GM12878 (cell line): ENCODE data around the gene WNT5B. TPM values are rescaled to one million over a fixed set of nuclear protein-coding genes. Genes with fewer than 3 reads are reported as not detected.

Experiments used
- BACH1 ChIP-seq: fragments of 450-650 bp; IDR thresholded peaks from 2 replicates; pipeline ENCODE4 v1.6.1; 2017; ENCODE audit warnings: mild to moderate bottlenecking, borderline replicate concordance
- BMI1 ChIP-seq: fragments of 450-650 bp; IDR thresholded peaks from 2 replicates; pipeline ENCODE4 v1.6.1; 2016; ENCODE audit warnings: mild to moderate bottlenecking, moderate library complexity, borderline replicate concordance
- CBFB ChIP-seq: IDR thresholded peaks from 2 replicates; pipeline ENCODE4 v1.6.1; 2016; ENCODE audit warnings: antibody characterized with exemption, low read depth
- CBX5 ChIP-seq: sonication (generic); IDR thresholded peaks from 2 replicates; pipeline ENCODE4 v1.6.1; 2016; ENCODE audit warnings: low read depth, moderate library complexity, mild to moderate bottlenecking, inconsistent platforms
- CHD1 ChIP-seq: IDR thresholded peaks from 2 replicates; pipeline ENCODE4 v1.6.1; 2012; ENCODE audit warnings: low read depth, low read length, improper control_type of control experiment
- CHD2 ChIP-seq: IDR thresholded peaks from 2 replicates; pipeline ENCODE4 v1.6.1; 2011; ENCODE audit warnings: low read depth, low read length, improper control_type of control experiment, borderline replicate concordance
- CREB1 ChIP-seq: IDR thresholded peaks from 2 replicates; pipeline ENCODE4 v1.6.1; 2012; ENCODE audit warnings: low read depth, mild to moderate bottlenecking, inconsistent platforms
- CREM ChIP-seq: IDR thresholded peaks from 2 replicates; pipeline ENCODE4 v1.6.1; 2014; ENCODE audit warnings: antibody characterized with exemption, low read depth
- EED ChIP-seq: sonication (generic); IDR thresholded peaks from 2 replicates; pipeline ENCODE4 v1.6.1; 2016; ENCODE audit warnings: antibody characterized with exemption, low read depth
- FOXK2 ChIP-seq: fragments of 450-650 bp; IDR thresholded peaks from 2 replicates; pipeline ENCODE4 v1.6.1; 2017; ENCODE audit warnings: mild to moderate bottlenecking, moderate library complexity
- FOXM1 ChIP-seq: IDR thresholded peaks from 2 replicates; pipeline ENCODE4 v1.6.1; 2012; ENCODE audit warnings: low read depth, mild to moderate bottlenecking, inconsistent platforms, low read length, moderate library complexity
- GATAD2B ChIP-seq: fragments of 450-650 bp; conservative IDR thresholded peaks from 2 replicates; pipeline ENCODE4 v1.6.1; 2017; ENCODE audit warnings: low read depth, mild to moderate bottlenecking, moderate library complexity
- IKZF1 ChIP-seq: fragments of 450-650 bp; conservative IDR thresholded peaks from 2 replicates; pipeline ENCODE4 v1.6.1; 2017; ENCODE audit warnings: antibody characterized with exemption, mild to moderate bottlenecking
- KAT2A ChIP-seq: conservative IDR thresholded peaks from 2 replicates; pipeline ENCODE4 v1.6.1; 2011; ENCODE audit warnings: low read depth, low read length; ENCODE audit not compliant: control insufficient read depth
- LARP7 ChIP-seq: fragments of 450-650 bp; IDR thresholded peaks from 2 replicates; pipeline ENCODE4 v1.6.1; 2017; ENCODE audit warnings: mild to moderate bottlenecking
- MTA3 ChIP-seq: IDR thresholded peaks from 2 replicates; pipeline ENCODE4 v1.6.1; 2012; ENCODE audit warnings: low read length, inconsistent platforms, borderline replicate concordance
- NFIC ChIP-seq: IDR thresholded peaks from 2 replicates; pipeline ENCODE4 v1.6.1; 2012; ENCODE audit warnings: low read depth, mild to moderate bottlenecking, inconsistent platforms, low read length, moderate library complexity
- NFXL1 ChIP-seq: fragments of 450-650 bp; IDR thresholded peaks from 2 replicates; pipeline ENCODE4 v1.6.1; 2017; ENCODE audit warnings: antibody characterized with exemption, mild to moderate bottlenecking, borderline replicate concordance
- PAX5 ChIP-seq: IDR thresholded peaks from 2 replicates; pipeline ENCODE4 v1.6.1; 2011; ENCODE audit warnings: low read depth, low read length, borderline replicate concordance
- PBX3 ChIP-seq: IDR thresholded peaks from 2 replicates; pipeline ENCODE4 v1.6.1; 2011; ENCODE audit warnings: mild to moderate bottlenecking, low read depth, low read length, moderate library complexity; ENCODE audit not compliant: insufficient replicate concordance
- SKIL ChIP-seq: fragments of 450-650 bp; IDR thresholded peaks from 2 replicates; pipeline ENCODE4 v1.6.1; 2017; ENCODE audit warnings: mild to moderate bottlenecking, low read depth, inconsistent platforms; ENCODE audit not compliant: poor library complexity, severe bottlenecking
- SREBF1 ChIP-seq: IDR thresholded peaks from 2 replicates; pipeline ENCODE4 v1.6.1; 2012; ENCODE audit warnings: mild to moderate bottlenecking, low read length
- TAF1 ChIP-seq: IDR thresholded peaks from 2 replicates; pipeline ENCODE4 v1.6.1; 2011; ENCODE audit warnings: mild to moderate bottlenecking, low read depth, low read length, borderline replicate concordance
- TBL1XR1 ChIP-seq: IDR thresholded peaks from 2 replicates; pipeline ENCODE4 v1.6.1; 2012; ENCODE audit warnings: low read depth, low read length, improper control_type of control experiment
- ZNF24 ChIP-seq: fragments of 450-650 bp; IDR thresholded peaks from 2 replicates; pipeline ENCODE4 v1.6.1; 2017; ENCODE audit warnings: antibody characterized with exemption, mild to moderate bottlenecking
- ZNF592 ChIP-seq: fragments of 450-650 bp; IDR thresholded peaks from 2 replicates; pipeline ENCODE4 v1.6.1; 2017; ENCODE audit warnings: mild to moderate bottlenecking, moderate library complexity
- ZZZ3 ChIP-seq: IDR thresholded peaks from 2 replicates; pipeline ENCODE4 v1.6.1; 2011; ENCODE audit warnings: low read depth; ENCODE audit not compliant: control insufficient read depth, insufficient read length
- polyA plus RNA-seq, 11 experiments: library from polyadenylated mRNA; depleted of rRNA in 4 of 11; unstranded in 6 of 11; stranded (reverse) in 5 of 11; fragments of >200 nt; fragmentation: Nextera tagmentation in 4 of 11; fragmentation: Illumina TruSeq in 1 of 11; extraction: Ambion mirVana in 4 of 11; extraction: Trizol in 1 of 11; gene quantifications; 1 replicate in 1 of 11; 2 replicates in 10 of 11; pipeline versions ENCODE4 v1.2.1 to v1.2.3, GENCODE V29; 2011 to 2016; ENCODE audit warnings: inconsistent platforms in 2 of 11, missing spikeins in 2 of 11, low read depth in 1 of 11
- total RNA-seq, 4 experiments: library from RNA; depleted of rRNA in 3 of 4; stranded (reverse); fragments of >200 nt in 3 of 4; fragmentation: Illumina TruSeq in 1 of 4; extraction: Trizol in 1 of 4; gene quantifications; 2 replicates each; pipeline versions ENCODE4 v1.2.1 to v1.2.3, GENCODE V29; 2013 to 2021

Gene WNT5B
- total and polyA plus RNA-seq, 10 of the 15 experiments (the other 5 are each of a cell fraction or from before 2014, with no cell fraction given) = 0.45 to 18.3 (median 5.4) TPM

GRCh38 chr12:1592444-1593173 is 36.4 kb upstream of the WNT5B start (continued):
- peak; percentile 25 for TF ChIP-seq PBX3
- TF ChIP-seq ZNF592 = no peak
- TF ChIP-seq KAT2A = no peak
- TF ChIP-seq EED = peak; percentile 49
- no peak for TF ChIP-seq TBL1XR1
- no peak for TF ChIP-seq BACH1
- TF ChIP-seq NFIC = no peak
- TF ChIP-seq TAF1 = no peak
- no peak for TF ChIP-seq CBX5
- TF ChIP-seq MTA3 = no peak; the same call in 1 of the 2 replicates
- no peak for TF ChIP-seq SREBF1
- TF ChIP-seq SKIL = no peak
- TF ChIP-seq BMI1 = no peak
- TF ChIP-seq PAX5 = no peak
- no peak for TF ChIP-seq CREB1
- TF ChIP-seq FOXM1 = no peak
- no peak for TF ChIP-seq LARP7
- no peak for TF ChIP-seq ZNF24
- no peak for TF ChIP-seq CBFB
- no peak for TF ChIP-seq GATAD2B
- no peak for TF ChIP-seq CHD1
- TF ChIP-seq CREM = no peak; the same call in 1 of the 2 replicates
- no peak for TF ChIP-seq NFXL1
- no peak for TF ChIP-seq FOXK2
- TF ChIP-seq CHD2 = no peak
- TF ChIP-seq ZZZ3 = no peak
- peak; percentile 54 for TF ChIP-seq IKZF1
